T-cell (primary cell): ENCODE results near the gene ANLN. TPM values are rescaled to one million over a fixed set of nuclear protein-coding genes. Genes with fewer than 3 reads are reported as not detected.
"Not testable (repeated sequence)": the region's sequence is repeated elsewhere in the genome, so short reads cannot be mapped to it uniquely, and the experiment has no call there.

Source experiments
- ATAC-seq, 4 experiments: fragments of 200-7000 bp in 3 of 4; fragments of 150-1000 bp in 1 of 4; cut with Tn5 transposase; replicated peaks in 1 of 4; 1 replicate in 3 of 4; 2 replicates in 1 of 4; pipeline ENCODE4 v1.10.0; 2021; ENCODE audit warnings: moderate library complexity in 3 of 4, mild to moderate bottlenecking in 2 of 4, moderate number of reproducible peaks in 1 of 4
- CTCF ChIA-PET, 2 donors: fragments of 300-600 bp; sonication (Branson Sonifier 250); formaldehyde crosslinking; loops; one replicate each; lab custom pipeline; 2022; ENCODE audit warnings: antibody characterized with exemption in 2 of 2; lab: Charles Lee
- POLR2A ChIA-PET, 2 donors: fragments of 300-600 bp; sonication (Branson Sonifier 250); formaldehyde crosslinking; loops; one replicate each; lab custom pipeline; 2022; ENCODE audit warnings: antibody characterized with exemption in 2 of 2; lab: Charles Lee
- DNase-seq, 35 experiments: peaks; one replicate each; pipeline versions ENCODE4 v3.0.0 to v3.0.0-alpha.2; 2013 to 2023
- H3K27ac ChIP-seq: one replicate; pipeline ENCODE4 v1.5.1; 2013; ENCODE audit warnings: low read length
- H3K27me3 ChIP-seq, 2 experiments: replicated peaks in 1 of 2; 1 replicate in 1 of 2; 2 replicates in 1 of 2; pipeline versions ENCODE4 v1.6.1 to v1.7.0; 2013; ENCODE audit warnings: low read length in 1 of 2, mixed read lengths in 1 of 2; ENCODE audit not compliant: control insufficient read depth in 2 of 2, insufficient read depth in 2 of 2; ENCODE audit errors: extremely low read depth in 1 of 2
- H3K36me3 ChIP-seq, 2 donors: 1 replicate in 1 of 2; 2 replicates in 1 of 2; pipeline versions ENCODE4 v1.6.1 to v1.7.0; 2013; ENCODE audit warnings: low read length in 1 of 2; ENCODE audit not compliant: control insufficient read depth in 2 of 2, insufficient read depth in 1 of 2; ENCODE audit errors: extremely low read depth in 1 of 2
- H3K4me1 ChIP-seq, 2 experiments: 1 replicate in 1 of 2; 2 replicates in 1 of 2; pipeline versions ENCODE4 v1.6.1 to v1.7.0; 2013; ENCODE audit warnings: low read length in 2 of 2, mixed read lengths in 1 of 2; ENCODE audit not compliant: insufficient read depth in 2 of 2, control insufficient read depth in 1 of 2; ENCODE audit errors: extremely low read depth in 1 of 2
- H3K4me3 ChIP-seq, 2 donors: 1 replicate in 1 of 2; 2 replicates in 1 of 2; pipeline versions ENCODE4 v1.5.1 to v1.7.0; 2013; ENCODE audit warnings: mild to moderate bottlenecking in 2 of 2, low read length in 1 of 2, moderate library complexity in 1 of 2; ENCODE audit not compliant: control insufficient read depth in 1 of 2; ENCODE audit errors: extremely low read depth in 1 of 2
- H3K9me3 ChIP-seq: 2 replicates; pipeline ENCODE4 v1.7.0; 2013
- H3K27ac Mint-ChIP-seq, 2 donors: one replicate each; pipeline ENCODE4 v1.8.0; 2020 to 2021; ENCODE audit warnings: mild to moderate bottlenecking in 2 of 2, mixed read lengths in 2 of 2
- H3K27me3 Mint-ChIP-seq, 2 donors: one replicate each; pipeline ENCODE4 v1.8.0; 2021 to 2022; ENCODE audit warnings: mixed read lengths in 2 of 2
- H3K36me3 Mint-ChIP-seq: one replicate; pipeline ENCODE4 v1.8.0; 2021; ENCODE audit warnings: mixed read lengths
- H3K4me1 Mint-ChIP-seq, 3 donors: one replicate each; pipeline ENCODE4 v1.8.0; 2020 to 2022; ENCODE audit warnings: mixed read lengths in 3 of 3, mild to moderate bottlenecking in 1 of 3
- H3K4me3 Mint-ChIP-seq, 3 donors: one replicate each; pipeline ENCODE4 v1.8.0; 2020 to 2022; ENCODE audit warnings: mild to moderate bottlenecking in 3 of 3, mixed read lengths in 3 of 3, moderate library complexity in 3 of 3
- H3K9me3 Mint-ChIP-seq, 3 donors: one replicate each; pipeline ENCODE4 v1.8.0; 2020 to 2022; ENCODE audit warnings: mixed read lengths in 3 of 3
- WGBS: methylation state at CpG from one replicate; pipeline ENCODE4 v1.1.5; 2013; ENCODE audit warnings: missing lambda C conversion rate; ENCODE audit not compliant: insufficient coverage; 5-methylcytosine and 5-hydroxymethylcytosine counted together
- total RNA-seq, 35 experiments: library from RNA in 6 of 35; stranded (reverse) in 6 of 35; fragments of 120-200 nt in 1 of 35; gene quantifications; one replicate each; pipeline versions ENCODE4 v1.2.1 to v1.2.4 and lab custom pipeline; 2013 to 2026

Gene ANLN
- total RNA-seq, 5 donors from 2014 or later (not counting 1 experiment from before 2014, with no cell fraction given) = 0.69 to 1.5 (median 1.1) TPM

DNA sequence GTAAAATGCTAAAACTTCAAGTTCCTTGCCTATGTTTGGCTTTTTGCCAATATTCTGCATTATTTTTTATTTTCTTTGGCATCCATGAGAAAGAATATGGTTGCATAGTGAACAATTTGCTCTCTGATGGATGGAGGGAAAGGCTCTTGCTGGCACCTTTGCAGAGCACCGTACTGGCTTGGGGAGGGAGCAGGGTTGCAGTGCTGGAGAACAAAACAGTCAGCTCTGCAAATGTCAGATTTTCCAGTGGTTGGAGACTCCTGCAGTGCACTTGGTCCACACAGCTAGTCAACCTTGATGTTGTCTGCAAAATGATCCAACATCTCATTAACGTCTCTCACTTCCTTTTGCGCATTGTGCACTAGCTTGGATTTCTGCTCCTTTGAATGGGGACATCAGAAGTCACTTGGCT, 100.8 kb downstream of the ANLN start:
- Mint-ChIP-seq H3K9me3 (no peaks in the 10 kb centered on the region), H3K27me3 (peaks cover 0 to 3% of the 10 kb centered on the region in 2 donors)
- WGBS = 100% methylated on average over 1 of the region's 3 CpGs

GRCh38 chr7:36491317-36491716, 101.7 kb downstream of the ANLN start:
- no peaks in the 10 kb centered on the region for H3K36me3 Mint-ChIP-seq
- no peak for DNase-seq
- H3K27me3 Mint-ChIP-seq = peaks cover 2 to 3% of the 10 kb centered on the region in 2 donors
- no peak for ATAC-seq
- Histone ChIP-seq H3K9me3 (no peaks in the 10 kb centered on the region), H3K27ac (no peak overlapping the region), H3K4me1 (no peaks in the 10 kb centered on the region), H3K27me3 (peaks cover 0 to under 1% of the 10 kb centered on the region in 2 experiments), H3K4me3 (no peak overlapping the region), H3K36me3 (no peaks in the 10 kb centered on the region)
- ChIA-PET POLR2A (no interaction called here), CTCF (interaction anchor here (0.7 to 6.1 kb wide), 5 partner anchors 232 to 709 kb away, joined by 3 to 137 read pairs (median 6); no protein-coding TSS in a partner anchor)
- H3K27ac Mint-ChIP-seq = no peak overlapping the region
- peaks cover 0 to 2% (median 1%) of the 10 kb centered on the region in 3 donors for H3K4me1 Mint-ChIP-seq
- no peaks in the 10 kb centered on the region for H3K9me3 Mint-ChIP-seq
- H3K4me3 Mint-ChIP-seq = no peak overlapping the region
- no CpG with 5 or more reads among the region's 3 CpGs for WGBS

More for the DNA sequence above, 100.8 kb downstream of the ANLN start:
- ChIA-PET POLR2A (no interaction called here), CTCF (interaction anchor here (1.6 to 6.1 kb wide), 6 partner anchors 181 to 710 kb away, joined by 4 to 137 read pairs (median 8); no protein-coding TSS in a partner anchor)
- Histone ChIP-seq H3K9me3 (no peaks in the 10 kb centered on the region), H3K27me3 (no peaks in the 10 kb centered on the region), H3K27ac (no peak overlapping the region), H3K4me1 (no peaks in the 10 kb centered on the region), H3K4me3 (no peak overlapping the region), H3K36me3 (no peaks in the 10 kb centered on the region)
- ATAC-seq (no peak), DNase-seq (no peak)
- H3K36me3 Mint-ChIP-seq = no peaks in the 10 kb centered on the region
- H3K4me1 Mint-ChIP-seq = peaks cover 0 to 2% (median 1%) of the 10 kb centered on the region in 3 donors
- H3K4me3 Mint-ChIP-seq = no peak overlapping the region
- no peak overlapping the region for H3K27ac Mint-ChIP-seq

DNA sequence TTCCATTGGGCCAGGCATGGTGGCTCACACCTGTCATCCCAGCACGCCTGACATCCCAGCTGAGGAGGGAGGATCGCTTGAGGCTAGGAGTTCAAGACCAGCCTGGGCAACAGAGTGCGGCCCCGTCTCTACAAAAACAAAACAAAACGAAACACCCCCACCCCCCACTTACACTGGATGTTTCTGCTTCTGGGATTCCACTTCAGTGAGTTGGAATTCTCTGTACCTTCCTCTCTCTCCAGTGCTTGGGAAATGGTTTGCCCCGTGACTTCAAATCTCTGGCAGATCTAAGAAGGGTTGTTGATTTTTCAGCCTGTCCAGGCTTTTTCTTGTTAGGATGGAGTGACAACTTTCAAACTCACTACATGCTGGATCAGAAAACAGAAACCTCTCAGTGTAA, 106.9 kb downstream of the ANLN start:
- H3K27ac Mint-ChIP-seq = no peak overlapping the region
- no peak overlapping the region for H3K4me3 Mint-ChIP-seq
- no peaks in the 10 kb centered on the region for H3K36me3 Mint-ChIP-seq
- ChIA-PET CTCF (interaction anchor here in 1 of 2 donors (0.9 kb wide), 1 partner anchor 9 kb away, joined by 3 read pairs; no protein-coding TSS in a partner anchor), POLR2A (no interaction called here)
- WGBS = no CpG with 5 or more reads among the region's 6 CpGs
- no peaks in the 10 kb centered on the region for H3K36me3 ChIP-seq
- DNase-seq (no peak), ATAC-seq (no peak)
- H3K27me3 Mint-ChIP-seq = peaks cover 10 to 12% of the 10 kb centered on the region in 2 donors
- H3K4me1 Mint-ChIP-seq = peaks cover 0 to 7% (median 0%) of the 10 kb centered on the region in 3 donors
- peaks cover 0 to 7% of the 10 kb centered on the region in 2 experiments for H3K27me3 ChIP-seq
- H3K27ac ChIP-seq = no peak overlapping the region
- H3K9me3 Mint-ChIP-seq = no peaks in the 10 kb centered on the region
- H3K4me3 ChIP-seq = no peak overlapping the region
- no peaks in the 10 kb centered on the region for H3K9me3 ChIP-seq
- no peaks in the 10 kb centered on the region for H3K4me1 ChIP-seq

GRCh38 chr7:36497176-36497575, 107.5 kb downstream of the ANLN start:
- H3K27ac Mint-ChIP-seq, H3K4me1 ChIP-seq, DNase-seq, ATAC-seq, H3K9me3 Mint-ChIP-seq, H3K4me1 Mint-ChIP-seq, H3K4me3 ChIP-seq, H3K27ac ChIP-seq, H3K36me3 ChIP-seq, H3K27me3 ChIP-seq, H3K4me3 Mint-ChIP-seq, POLR2A ChIA-PET, H3K36me3 Mint-ChIP-seq, H3K9me3 ChIP-seq: not testable (repeated sequence)
- peaks cover 10 to 12% of the 10 kb centered on the region in 2 donors for H3K27me3 Mint-ChIP-seq
- CTCF ChIA-PET = interaction anchor here in 1 of 2 donors (0.9 kb wide), 1 partner anchor 9 kb away, joined by 3 read pairs; no protein-coding TSS in a partner anchor
- 80% methylated on average over 3 of the region's 6 CpGs for WGBS

DNA sequence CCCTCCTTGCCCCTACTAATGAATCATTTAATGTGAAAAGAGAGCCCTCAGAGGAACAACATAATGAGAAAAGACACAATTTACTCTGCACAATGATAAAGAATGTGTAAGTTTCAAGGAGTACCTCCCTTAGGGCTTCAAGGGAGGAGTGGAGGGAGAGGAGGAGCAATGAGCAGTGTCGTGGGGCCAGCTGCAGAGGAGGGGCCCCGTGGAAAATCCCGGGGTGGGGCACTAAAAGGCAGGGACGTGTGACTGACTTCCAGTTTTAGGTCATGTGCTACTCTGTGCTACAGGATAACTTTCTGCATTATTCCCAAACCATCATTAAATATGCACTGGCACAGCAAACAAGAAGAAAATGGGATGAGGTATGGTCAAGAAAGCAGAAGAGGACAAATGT, 108.1 kb downstream of the ANLN start:
- no peak overlapping the region for H3K4me3 ChIP-seq
- ATAC-seq = no peak
- H3K27ac ChIP-seq = no peak overlapping the region
- CTCF ChIA-PET = no interaction called here
- Mint-ChIP-seq H3K4me3 (no peak overlapping the region), H3K4me1 (peaks cover 0 to 7% (median 0%) of the 10 kb centered on the region in 3 donors), H3K9me3 (no peaks in the 10 kb centered on the region), H3K36me3 (no peaks in the 10 kb centered on the region), H3K27me3 (peaks cover 10 to 12% of the 10 kb centered on the region in 2 donors), H3K27ac (no peak overlapping the region)
- no peaks in the 10 kb centered on the region for H3K36me3 ChIP-seq
- POLR2A ChIA-PET = no interaction called here
- WGBS = no CpG with 5 or more reads among the region's 4 CpGs
- no peak for DNase-seq
- no peaks in the 10 kb centered on the region for H3K4me1 ChIP-seq
- no peaks in the 10 kb centered on the region for H3K9me3 ChIP-seq
- peaks cover 0 to 7% of the 10 kb centered on the region in 2 experiments for H3K27me3 ChIP-seq

Other genes with a start within 250 kb of the ANLN start
- 10 to 100 TPM in 1 of 5 donors, 1 to 10 TPM in 4; 2.7 to 16.2 (median 4.2) TPM for gene EEPD1, start 236.6 kb upstream of the ANLN start, total RNA-seq